ENCODE measurements around the gene FAM174A.

FAM174A gene

DNA sequence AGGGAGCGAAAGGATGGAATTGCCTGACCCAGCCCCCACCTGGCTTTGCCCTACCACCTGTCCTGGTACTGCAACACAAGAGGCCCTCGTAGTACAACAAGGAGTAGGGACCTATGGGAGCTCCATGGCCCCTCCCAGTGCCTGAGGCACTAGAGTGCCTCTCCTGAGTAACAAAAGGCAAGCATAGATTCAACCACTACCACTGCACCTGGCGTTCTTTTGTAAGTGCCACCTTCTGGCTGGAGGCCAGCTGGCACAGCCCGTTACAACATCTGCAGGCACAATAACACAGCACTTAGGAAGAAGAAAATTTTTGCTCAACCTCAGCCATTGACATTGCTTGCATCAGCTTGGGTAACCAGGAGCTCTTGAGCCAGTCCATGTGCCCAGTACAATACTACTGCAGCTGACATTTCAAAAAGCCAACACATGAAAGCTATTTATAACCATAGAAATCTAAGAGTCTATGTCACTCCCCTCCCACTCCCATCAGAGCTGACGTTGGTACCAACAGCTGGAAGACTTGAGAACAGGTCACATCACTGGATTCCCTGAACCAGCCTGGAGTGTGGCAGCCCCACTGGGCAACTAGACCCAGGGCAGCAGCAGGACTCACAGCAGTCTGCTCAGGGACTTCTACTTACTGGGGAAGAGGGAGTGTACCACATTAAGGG lies 17.7 kb upstream of the FAM174A start:
- ChIA-PET POLR2A (no interaction called here), CTCF (interaction anchor here (2.8 kb wide), 1 partner anchor 22 kb away, joined by 7 read pairs; no protein-coding TSS in a partner anchor)
- TF ChIP-seq, protein P1, sequence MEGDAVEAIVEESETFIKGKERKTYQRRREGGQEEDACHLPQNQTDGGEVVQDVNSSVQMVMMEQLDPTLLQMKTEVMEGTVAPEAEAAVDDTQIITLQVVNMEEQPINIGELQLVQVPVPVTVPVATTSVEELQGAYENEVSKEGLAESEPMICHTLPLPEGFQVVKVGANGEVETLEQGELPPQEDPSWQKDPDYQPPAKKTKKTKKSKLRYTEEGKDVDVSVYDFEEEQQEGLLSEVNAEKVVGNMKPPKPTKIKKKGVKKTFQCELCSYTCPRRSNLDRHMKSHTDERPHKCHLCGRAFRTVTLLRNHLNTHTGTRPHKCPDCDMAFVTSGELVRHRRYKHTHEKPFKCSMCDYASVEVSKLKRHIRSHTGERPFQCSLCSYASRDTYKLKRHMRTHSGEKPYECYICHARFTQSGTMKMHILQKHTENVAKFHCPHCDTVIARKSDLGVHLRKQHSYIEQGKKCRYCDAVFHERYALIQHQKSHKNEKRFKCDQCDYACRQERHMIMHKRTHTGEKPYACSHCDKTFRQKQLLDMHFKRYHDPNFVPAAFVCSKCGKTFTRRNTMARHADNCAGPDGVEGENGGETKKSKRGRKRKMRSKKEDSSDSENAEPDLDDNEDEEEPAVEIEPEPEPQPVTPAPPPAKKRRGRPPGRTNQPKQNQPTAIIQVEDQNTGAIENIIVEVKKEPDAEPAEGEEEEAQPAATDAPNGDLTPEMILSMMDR (IDR thresholded peaks at IDR 0.05; ENCODE audit: control extremely low read depth, extremely low read depth, low read depth, missing control alignments) = no peak
- DNase-seq (ENCODE audit: extremely low spot score) = no peak

DNA sequence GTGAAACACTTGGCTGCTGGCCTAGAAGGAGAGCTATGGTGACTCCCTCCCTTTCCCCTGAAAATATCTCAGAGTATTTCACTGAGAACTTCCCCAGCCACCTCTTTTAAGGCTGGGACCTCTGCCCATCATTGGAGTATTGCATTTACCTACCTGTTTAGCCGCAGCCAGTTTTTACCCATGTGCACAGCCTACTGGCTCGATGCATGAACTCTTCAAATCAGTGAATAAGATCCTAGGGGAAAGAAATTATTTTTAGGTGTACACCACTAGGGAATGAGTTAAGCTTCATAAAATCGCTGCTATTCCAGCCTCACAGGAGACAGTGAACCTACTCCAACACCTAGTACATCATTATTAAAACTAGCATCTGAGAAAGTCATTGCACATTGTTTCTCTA lies 16.8 kb upstream of the FAM174A start:
- no peak for DNase-seq (ENCODE audit: extremely low spot score)
- TF ChIP-seq, protein P1 (IDR thresholded peaks at IDR 0.05; ENCODE audit: control extremely low read depth, extremely low read depth, low read depth, missing control alignments) = no peak
- CTCF ChIA-PET = interaction anchor here (2.8 kb wide), 1 partner anchor 23 kb away, joined by 7 read pairs; no protein-coding TSS in a partner anchor
- POLR2A ChIA-PET = no interaction called here

DNA sequence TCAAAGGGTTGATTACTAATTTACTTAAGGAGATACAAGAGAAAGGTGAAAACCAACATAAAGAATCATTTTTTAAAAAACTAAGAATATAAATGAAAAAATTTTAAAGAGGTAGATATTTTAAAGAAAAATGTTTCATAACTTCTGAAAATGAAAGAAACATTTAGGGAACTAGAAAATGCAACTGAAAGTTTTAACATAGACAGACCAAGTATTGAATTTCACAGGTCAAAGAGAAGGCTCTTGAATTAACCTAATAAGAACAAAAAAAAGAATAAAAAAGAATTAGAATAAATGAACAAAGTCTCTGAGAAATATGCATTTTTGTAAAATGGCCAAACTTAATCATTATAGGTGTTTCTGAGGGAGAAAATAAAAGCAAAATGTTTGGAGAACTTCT lies 16.1 kb upstream of the FAM174A start:
- POLR2A ChIA-PET = no interaction called here
- no peak for DNase-seq (ENCODE audit: extremely low spot score)
- TF ChIP-seq, protein P1 (IDR thresholded peaks at IDR 0.05; ENCODE audit: control extremely low read depth, extremely low read depth, low read depth, missing control alignments) = no peak
- CTCF ChIA-PET = interaction anchor here (2.8 kb wide), 1 partner anchor 23 kb away, joined by 7 read pairs; no protein-coding TSS in a partner anchor

DNA sequence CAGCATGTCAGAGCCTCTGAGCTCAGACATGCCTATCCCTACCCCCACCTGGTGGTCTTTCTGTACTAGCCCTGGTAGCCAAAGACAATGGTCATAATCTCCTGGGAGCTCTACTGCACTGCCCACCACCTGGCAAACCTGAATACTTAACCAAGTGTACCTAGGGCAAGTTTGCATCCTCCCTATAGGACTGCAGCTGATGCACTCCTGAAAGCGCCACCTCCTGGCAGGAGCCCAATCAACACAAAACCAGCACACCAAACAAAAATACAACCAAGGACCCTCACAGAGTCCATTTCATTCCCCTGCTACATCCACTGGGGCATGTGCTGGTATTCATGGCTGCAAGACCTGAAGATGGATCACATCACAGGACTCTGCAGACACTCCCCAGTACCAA lies 14.8 kb upstream of the FAM174A start:
- TF ChIP-seq, protein P1 (IDR thresholded peaks at IDR 0.05; ENCODE audit: control extremely low read depth, extremely low read depth, low read depth, missing control alignments) = no peak
- POLR2A ChIA-PET = no interaction called here
- CTCF ChIA-PET = interaction anchor here (1.4 to 2.4 kb wide), 3 partner anchors 11 to 21 kb away, joined by 3 to 10 read pairs (median 3); no protein-coding TSS in a partner anchor
- DNase-seq (ENCODE audit: extremely low spot score) = no peak

DNA sequence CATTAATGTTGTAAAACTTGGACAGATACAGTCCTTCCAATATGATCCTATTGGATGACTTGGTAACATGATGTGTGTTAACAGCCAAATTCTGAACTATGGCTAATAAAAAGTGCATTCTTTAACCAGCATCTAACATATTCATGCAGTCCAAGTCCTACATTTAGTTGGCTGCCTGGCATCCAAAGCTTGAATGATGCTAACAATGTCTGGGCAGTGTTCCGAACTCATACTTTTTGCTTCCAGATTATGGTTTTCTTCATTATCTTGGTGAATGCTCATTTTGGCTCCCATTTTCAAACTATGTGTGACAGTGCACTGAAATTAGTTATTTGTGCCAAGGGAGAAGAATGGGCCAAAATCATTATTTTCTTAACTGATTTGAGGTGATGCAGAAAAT lies 2.8 kb downstream of the FAM174A start:
- TF ChIP-seq, protein P1 (IDR thresholded peaks at IDR 0.05; ENCODE audit: control extremely low read depth, extremely low read depth, low read depth, missing control alignments) = no peak
- DNase-seq (ENCODE audit: extremely low spot score) = no peak
- CTCF ChIA-PET = no interaction called here
- POLR2A ChIA-PET = no interaction called here

DNA sequence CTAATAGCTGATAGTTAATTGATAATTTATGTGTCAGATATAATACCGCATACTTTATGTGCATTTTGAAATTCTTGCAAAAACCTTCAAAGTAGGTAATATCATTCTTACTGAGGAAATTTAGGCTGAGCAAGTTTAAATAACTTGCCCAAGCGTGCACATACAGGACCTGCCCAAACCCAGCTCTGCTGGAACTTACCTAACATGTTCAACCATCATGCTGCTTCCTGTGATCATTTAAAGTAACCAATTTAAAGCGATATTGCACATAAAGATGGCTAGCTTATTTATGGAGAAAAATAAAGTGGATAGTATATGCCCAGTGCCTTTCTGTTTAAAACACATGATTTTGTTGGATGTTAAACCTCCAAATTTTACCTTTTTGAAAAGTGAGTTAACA lies 4.3 kb downstream of the FAM174A start:
- TF ChIP-seq, protein P1 (IDR thresholded peaks at IDR 0.05; ENCODE audit: control extremely low read depth, extremely low read depth, low read depth, missing control alignments) = no peak
- POLR2A ChIA-PET = no interaction called here
- CTCF ChIA-PET = no interaction called here
- DNase-seq (ENCODE audit: extremely low spot score) = no peak
